ENCODE results near the gene RABGAP1.

Gene RABGAP1

GRCh38 chr9:123115146-123115913 lies 174.5 kb downstream of the RABGAP1 start:
- DNase-seq, result no peak

DNA sequence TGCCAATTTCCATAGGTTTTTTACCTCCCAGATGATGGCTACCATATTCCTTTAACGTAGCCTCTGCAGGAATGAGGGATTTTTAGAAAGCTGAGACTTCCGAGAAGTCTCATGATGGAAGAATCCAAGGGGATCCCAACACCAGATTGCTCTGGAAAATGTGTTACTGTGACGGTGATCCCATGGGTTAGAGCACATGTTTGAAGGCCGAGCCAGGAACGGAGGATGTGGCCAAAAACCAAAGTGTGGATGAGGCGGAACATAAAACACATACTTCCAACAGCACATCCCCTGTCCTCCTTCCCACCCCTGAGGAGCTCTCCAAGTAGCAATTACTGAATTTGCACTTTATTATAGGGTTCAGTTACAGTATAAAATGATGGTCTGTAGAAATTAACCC lies 175.2 kb downstream of the RABGAP1 start:
- DNase-seq, result no peak

- DNase-seq, result no peak
Observed at GRCh38 chr9:123119566-123119965, 178.7 kb downstream of the RABGAP1 start.

DNA sequence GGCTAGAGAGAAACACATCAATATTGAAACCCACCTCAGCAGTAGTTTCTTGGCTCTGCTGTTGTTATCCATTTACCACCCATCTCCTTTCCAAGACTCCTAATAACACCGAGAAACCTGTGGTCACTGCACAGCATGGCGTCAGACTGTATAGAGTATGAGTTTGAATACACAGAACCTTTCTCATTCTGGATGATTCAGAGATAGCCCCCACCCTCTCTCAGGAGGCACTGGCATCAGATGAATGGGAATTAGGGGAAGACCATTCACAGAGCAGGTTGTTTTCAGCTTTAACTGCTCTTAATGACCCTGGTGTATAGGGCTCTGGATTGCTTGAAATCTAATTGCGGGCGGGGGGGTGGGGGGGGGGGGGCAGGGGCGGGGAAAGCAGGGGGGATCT lies 179.3 kb downstream of the RABGAP1 start:
- no peak for DNase-seq

DNA sequence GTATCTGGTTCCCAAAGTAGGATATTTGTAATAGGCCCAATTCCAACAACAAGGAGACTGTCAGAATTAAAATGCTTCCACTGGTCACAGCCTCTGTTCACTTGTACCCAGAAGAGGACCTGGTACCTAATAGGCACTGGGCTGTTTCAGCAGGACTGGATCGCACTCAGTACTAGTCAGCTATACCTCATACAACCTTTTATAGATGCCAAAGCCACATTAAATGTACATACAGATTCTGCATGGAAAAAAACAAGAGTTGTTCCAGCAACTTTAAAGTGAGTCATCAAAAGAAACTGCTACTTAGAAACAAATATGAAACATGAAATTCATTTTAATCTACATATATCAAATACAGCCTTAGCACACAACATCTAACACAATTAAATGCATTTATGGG lies 180.1 kb downstream of the RABGAP1 start:
- no peak for DNase-seq

DNA sequence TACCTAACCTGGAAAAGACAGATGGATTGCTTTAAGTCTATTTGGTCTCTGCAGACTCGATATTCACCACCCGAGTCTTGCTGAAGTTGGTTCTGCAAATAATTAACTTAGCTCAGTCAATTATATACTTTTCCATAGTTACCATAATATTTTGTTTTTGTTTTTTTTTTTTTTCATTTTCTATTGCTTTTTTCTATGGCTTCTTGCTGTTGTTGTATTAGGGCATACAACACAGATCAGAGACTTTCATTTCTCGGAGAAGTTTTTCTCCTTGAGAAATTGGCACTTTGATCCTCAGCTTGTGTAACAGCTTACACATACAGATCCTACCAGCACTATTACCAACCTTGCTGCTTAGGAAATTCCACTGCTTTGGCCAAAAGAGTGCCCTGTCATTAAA lies 180.6 kb downstream of the RABGAP1 start:
- no peak for DNase-seq

GRCh38 chr9:123127512-123128075 lies 186.8 kb downstream of the RABGAP1 start:
- no peak for DNase-seq

DNA sequence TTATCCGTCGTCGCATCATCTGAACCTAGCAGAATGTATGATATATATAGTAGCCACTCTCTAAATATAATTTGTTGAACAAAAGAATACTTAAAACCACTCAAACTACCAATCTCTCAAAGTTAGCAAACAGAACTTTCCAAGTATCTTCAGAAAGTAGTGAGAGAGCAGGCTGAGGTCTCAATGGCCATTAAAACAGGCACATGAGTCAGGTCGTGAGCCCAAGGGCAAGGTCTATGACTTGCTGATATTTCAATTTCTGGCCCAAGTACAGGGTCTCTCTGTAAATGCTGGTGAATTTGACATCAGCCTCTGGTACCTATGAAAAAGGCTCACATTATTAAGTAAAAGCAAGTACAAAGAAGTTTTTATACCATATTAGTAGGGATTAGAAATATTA lies 187.8 kb downstream of the RABGAP1 start:
- DNase-seq, result no peak

GRCh38 chr9:123129423-123129822 lies 188.6 kb downstream of the RABGAP1 start:
- no peak for DNase-seq

DNA sequence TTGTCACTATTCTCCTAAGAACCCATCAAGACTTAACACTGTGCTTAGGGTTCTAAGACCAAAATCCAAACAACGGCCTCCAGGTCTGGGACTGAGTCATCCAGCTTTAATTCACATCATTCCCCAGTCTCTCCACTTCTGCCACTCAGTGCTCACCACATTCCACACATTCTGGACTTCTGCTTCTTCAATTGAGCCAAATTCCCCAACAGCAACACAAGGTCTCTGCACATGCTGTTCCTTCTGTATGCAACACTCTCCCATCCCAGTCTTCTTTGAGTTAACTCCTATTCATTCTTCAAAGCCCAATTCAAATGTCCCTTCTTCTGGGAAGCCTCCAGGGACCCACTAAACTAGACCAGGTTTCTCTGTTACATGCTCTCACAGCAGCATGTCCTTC lies 190.4 kb downstream of the RABGAP1 start:
- DNase-seq, result no peak

GRCh38 chr9:123131993-123132392 lies 191.2 kb downstream of the RABGAP1 start:
- no peak for DNase-seq

DNA sequence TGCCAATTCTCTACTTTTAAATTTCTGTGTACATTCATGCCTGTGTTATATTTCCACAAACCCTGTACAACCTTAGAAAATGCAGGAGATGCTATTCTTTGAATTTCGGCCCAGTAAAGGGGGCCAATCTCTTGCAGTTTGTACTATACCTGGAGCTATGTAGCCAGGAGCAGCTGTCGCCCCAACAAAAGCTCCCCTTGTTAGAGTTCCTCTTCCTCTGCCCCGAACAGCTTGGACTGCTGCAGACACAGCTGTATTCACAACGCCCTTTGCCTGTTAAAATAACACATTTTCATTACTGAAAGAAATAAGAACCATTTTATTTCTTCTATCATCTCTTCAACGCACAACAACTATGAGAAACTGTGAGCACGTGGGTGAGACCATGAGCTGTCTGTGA lies 191.9 kb downstream of the RABGAP1 start:
- no peak for DNase-seq

- no peak for DNase-seq
Observed at GRCh38 chr9:123135430-123135829, 194.6 kb downstream of the RABGAP1 start.

DNA sequence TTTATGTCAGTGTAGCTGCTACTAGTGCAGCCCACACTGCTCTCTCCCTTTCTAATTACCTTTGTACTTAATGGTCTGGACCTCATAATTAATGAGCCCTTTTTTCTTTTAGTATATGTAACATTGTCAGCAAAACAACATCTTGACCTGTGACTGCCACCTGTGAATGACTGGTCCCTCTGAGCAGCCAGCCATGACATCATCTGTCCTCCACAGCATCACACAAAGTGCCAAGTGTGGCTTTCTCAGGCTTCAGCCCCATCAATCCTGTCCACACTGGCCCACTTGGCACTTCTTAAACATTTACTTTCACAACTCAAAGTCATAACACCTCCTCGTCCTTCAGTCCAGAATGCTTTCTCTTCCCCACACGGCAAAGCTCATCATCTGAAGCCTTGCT lies 197.3 kb downstream of the RABGAP1 start:
- DNase-seq, result no peak

- DNase-seq, result no peak
Observed at GRCh38 chr9:123149067-123149466, 208.2 kb downstream of the RABGAP1 start.

DNA sequence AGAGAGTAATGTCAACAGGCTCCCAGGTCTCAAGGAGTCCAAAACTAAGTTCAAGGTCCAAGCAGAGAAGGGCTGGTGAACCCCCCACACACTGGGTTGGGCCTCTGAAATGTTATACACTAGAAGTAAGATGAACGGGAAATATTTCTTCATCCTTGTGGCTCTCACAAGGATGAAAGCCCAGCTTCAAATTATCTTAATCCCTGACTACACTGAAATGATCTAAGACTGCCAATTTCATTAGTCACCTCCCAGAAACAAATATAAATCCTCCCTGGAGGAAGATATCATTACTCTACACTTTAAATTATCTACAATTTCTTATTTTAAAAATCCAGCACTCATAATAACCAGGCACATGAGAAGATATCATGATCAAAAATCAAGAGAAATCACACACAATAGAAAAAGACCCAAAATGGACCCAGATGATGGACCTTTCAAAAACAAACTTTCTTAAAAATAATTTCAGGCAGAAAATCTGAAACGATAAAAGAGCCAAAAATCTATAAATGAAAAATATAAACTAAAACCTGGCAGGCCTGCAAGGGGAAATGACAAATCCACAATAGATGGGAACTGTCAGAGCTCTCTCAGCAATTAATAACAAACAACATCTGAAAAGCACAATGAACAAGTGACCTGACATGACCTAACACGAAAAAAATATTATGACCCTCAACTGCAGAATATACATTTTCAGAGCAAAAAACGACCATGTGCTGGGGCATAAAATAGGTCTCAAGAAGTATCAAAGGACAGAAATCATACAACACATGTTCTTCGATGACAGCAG lies 210.1 kb downstream of the RABGAP1 start:
- DNase-seq, result no peak

Data from activated CD8-positive, alpha-beta memory T cell treated with anti-CD3 and anti-CD28 coated beads for 24 hours (primary cell).